Liver (tissue), 3 donors: ENCODE data around the gene EHD4.
A peak's percentile ranks its signal among the peaks of the same experiment; 100 is the strongest.

Experiments
- GABPA ChIP-seq, 2 donors: IDR thresholded peaks in 1 of 2; conservative IDR thresholded peaks in 1 of 2; 2 replicates each; pipeline ENCODE4 v1.6.1; 2016; ENCODE audit warnings: antibody characterized with exemption in 2 of 2, mild to moderate bottlenecking in 1 of 2, moderate library complexity in 1 of 2
- JUND ChIP-seq, 2 donors: IDR thresholded peaks; 2 replicates each; pipeline ENCODE4 v1.6.1; 2016; ENCODE audit warnings: antibody characterized with exemption in 2 of 2
- NR2F2 ChIP-seq: IDR thresholded peaks from 2 replicates; pipeline ENCODE4 v1.6.1; 2016; ENCODE audit warnings: antibody characterized with exemption
- RAD21 ChIP-seq, 2 donors: IDR thresholded peaks; 2 replicates each; pipeline ENCODE4 v1.6.1; 2016; ENCODE audit warnings: antibody characterized with exemption in 2 of 2, mild to moderate bottlenecking in 2 of 2
- TAF1 ChIP-seq: conservative IDR thresholded peaks from 2 replicates; pipeline ENCODE4 v1.6.1; 2016; ENCODE audit warnings: antibody characterized with exemption, mild to moderate bottlenecking
- YY1 ChIP-seq: IDR thresholded peaks from 2 replicates; pipeline ENCODE4 v1.6.1; 2016; ENCODE audit warnings: antibody characterized with exemption, mild to moderate bottlenecking
- TF ChIP-seq, protein P1 (sequence below): fragments of 150-350 bp; IDR thresholded peaks from 2 replicates; pipeline ENCODE4 v1.5.1; 2017; ENCODE audit warnings: improper control_type of control experiment, low read depth, low read length; ENCODE audit not compliant: missing input control
- TF ChIP-seq, protein P2 (sequence below): IDR thresholded peaks from 2 replicates; pipeline ENCODE4 v1.6.1; 2016; ENCODE audit warnings: antibody characterized with exemption
- TF ChIP-seq, protein P3 (sequence below): IDR thresholded peaks from 2 replicates; pipeline ENCODE4 v1.6.1; 2016; ENCODE audit warnings: antibody characterized with exemption, mild to moderate bottlenecking
- TF ChIP-seq, protein P4 (sequence below): IDR thresholded peaks from 2 replicates; pipeline ENCODE4 v1.6.1; 2016; ENCODE audit warnings: antibody characterized with exemption
- donor health status: healthy.
- donor health status: healthy.

DNA sequence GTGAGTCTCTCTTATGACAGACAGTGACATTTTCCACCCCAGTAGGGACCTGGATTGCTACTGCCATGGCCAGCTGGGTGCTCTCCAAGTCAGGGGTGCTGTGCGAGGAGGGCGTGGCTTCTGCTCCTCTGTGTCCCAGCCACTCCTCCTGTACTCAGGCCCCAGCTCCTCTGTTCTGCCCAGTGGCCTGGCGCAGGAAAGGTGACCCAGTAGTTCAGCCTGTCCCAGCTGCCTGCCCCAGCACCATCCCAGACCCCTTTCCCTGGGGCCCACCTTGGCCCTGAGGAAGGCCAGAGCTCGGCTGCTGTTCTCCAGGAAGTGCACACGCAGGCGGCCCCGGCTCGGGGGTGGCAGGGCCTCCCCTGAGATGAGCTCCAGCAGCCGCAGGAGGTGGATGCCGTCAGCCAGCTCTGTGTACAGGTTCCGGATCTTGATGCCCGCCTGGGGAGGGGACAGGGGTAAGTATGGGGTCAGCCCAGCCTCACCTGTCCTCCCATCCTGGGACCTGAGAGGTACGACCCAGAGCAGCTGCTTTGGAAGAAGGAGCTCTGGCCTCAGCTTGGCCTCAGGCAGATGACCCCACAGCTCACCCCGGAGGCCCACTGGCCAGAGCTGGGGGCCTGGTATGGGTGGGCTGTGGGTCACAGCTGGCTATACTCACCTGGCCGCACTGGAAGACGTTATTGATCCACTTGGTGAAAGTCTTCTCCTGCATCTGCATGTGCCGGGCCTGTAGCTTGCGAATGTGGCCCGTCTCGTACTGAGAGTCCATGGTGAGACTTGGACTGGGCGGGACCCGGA is 79.5 kb downstream of the EHD4 start:
- TF ChIP-seq YY1, result no peak
- TF ChIP-seq, protein P1, sequence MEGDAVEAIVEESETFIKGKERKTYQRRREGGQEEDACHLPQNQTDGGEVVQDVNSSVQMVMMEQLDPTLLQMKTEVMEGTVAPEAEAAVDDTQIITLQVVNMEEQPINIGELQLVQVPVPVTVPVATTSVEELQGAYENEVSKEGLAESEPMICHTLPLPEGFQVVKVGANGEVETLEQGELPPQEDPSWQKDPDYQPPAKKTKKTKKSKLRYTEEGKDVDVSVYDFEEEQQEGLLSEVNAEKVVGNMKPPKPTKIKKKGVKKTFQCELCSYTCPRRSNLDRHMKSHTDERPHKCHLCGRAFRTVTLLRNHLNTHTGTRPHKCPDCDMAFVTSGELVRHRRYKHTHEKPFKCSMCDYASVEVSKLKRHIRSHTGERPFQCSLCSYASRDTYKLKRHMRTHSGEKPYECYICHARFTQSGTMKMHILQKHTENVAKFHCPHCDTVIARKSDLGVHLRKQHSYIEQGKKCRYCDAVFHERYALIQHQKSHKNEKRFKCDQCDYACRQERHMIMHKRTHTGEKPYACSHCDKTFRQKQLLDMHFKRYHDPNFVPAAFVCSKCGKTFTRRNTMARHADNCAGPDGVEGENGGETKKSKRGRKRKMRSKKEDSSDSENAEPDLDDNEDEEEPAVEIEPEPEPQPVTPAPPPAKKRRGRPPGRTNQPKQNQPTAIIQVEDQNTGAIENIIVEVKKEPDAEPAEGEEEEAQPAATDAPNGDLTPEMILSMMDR, result no peak
- no peak for TF ChIP-seq TAF1
- TF ChIP-seq, protein P2, sequence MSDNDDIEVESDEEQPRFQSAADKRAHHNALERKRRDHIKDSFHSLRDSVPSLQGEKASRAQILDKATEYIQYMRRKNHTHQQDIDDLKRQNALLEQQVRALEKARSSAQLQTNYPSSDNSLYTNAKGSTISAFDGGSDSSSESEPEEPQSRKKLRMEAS, result no peak
- TF ChIP-seq RAD21 (IDR thresholded peaks at IDR 0.05), result peak in 1 of 2 donors; percentile 53
- TF ChIP-seq, protein P3, sequence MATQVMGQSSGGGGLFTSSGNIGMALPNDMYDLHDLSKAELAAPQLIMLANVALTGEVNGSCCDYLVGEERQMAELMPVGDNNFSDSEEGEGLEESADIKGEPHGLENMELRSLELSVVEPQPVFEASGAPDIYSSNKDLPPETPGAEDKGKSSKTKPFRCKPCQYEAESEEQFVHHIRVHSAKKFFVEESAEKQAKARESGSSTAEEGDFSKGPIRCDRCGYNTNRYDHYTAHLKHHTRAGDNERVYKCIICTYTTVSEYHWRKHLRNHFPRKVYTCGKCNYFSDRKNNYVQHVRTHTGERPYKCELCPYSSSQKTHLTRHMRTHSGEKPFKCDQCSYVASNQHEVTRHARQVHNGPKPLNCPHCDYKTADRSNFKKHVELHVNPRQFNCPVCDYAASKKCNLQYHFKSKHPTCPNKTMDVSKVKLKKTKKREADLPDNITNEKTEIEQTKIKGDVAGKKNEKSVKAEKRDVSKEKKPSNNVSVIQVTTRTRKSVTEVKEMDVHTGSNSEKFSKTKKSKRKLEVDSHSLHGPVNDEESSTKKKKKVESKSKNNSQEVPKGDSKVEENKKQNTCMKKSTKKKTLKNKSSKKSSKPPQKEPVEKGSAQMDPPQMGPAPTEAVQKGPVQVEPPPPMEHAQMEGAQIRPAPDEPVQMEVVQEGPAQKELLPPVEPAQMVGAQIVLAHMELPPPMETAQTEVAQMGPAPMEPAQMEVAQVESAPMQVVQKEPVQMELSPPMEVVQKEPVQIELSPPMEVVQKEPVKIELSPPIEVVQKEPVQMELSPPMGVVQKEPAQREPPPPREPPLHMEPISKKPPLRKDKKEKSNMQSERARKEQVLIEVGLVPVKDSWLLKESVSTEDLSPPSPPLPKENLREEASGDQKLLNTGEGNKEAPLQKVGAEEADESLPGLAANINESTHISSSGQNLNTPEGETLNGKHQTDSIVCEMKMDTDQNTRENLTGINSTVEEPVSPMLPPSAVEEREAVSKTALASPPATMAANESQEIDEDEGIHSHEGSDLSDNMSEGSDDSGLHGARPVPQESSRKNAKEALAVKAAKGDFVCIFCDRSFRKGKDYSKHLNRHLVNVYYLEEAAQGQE, result peak; percentile 61
- TF ChIP-seq, protein P4, sequence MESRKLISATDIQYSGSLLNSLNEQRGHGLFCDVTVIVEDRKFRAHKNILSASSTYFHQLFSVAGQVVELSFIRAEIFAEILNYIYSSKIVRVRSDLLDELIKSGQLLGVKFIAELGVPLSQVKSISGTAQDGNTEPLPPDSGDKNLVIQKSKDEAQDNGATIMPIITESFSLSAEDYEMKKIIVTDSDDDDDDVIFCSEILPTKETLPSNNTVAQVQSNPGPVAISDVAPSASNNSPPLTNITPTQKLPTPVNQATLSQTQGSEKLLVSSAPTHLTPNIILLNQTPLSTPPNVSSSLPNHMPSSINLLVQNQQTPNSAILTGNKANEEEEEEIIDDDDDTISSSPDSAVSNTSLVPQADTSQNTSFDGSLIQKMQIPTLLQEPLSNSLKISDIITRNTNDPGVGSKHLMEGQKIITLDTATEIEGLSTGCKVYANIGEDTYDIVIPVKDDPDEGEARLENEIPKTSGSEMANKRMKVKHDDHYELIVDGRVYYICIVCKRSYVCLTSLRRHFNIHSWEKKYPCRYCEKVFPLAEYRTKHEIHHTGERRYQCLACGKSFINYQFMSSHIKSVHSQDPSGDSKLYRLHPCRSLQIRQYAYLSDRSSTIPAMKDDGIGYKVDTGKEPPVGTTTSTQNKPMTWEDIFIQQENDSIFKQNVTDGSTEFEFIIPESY, result no peak
- no peak for TF ChIP-seq GABPA (IDR thresholded peaks at IDR 0.05 in 1 of 2, conservative IDR thresholded peaks at IDR 0.05 in 1 of 2)
- no peak for TF ChIP-seq JUND (IDR thresholded peaks at IDR 0.05)
- TF ChIP-seq NR2F2, result no peak
